ENCODE measurements around the gene COBL. TPM values are rescaled to one million over a fixed set of nuclear protein-coding genes. Genes with fewer than 3 reads are reported as not detected.

COBL gene
- total RNA-seq, 4 donors from 2014 or later = 50.2 to 156 (median 65.1) TPM

DNA sequence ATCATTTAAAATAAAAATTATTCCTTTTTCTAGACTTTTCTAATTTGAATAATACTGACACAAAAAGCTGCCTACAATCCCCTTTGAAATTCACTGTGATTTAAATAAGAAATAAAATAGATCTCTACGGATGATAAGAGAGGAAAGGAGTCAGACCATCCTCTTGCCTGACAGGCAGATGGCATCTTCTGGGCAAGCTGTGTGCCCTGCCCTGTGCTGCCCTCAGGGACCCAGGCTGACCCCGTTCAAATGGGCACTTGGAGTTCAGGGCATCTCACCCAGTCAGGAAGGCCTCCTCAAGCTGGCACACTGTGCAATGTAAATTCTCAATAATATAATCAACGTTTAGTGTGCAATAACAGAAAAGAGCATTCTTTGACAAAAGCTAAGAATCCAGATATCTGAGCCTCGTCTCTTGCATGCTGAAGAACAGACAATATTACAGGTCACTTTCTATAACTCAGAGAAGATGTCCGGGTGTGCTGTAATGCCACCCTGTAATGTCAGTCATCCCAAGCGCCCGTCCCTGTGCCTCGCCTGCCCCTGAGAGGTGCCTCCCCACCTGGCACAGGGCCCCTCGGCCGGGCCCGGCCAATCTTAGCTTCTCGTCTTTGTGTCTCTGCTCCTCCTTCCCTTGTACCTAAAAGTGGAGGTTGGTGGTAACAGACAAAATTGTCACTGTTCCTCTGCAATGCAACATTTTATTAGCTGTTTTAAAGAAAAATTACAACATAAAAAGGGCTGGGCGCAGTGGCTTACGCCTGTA, 263.3 kb downstream of the COBL start:
- 90% methylated on average over 14 of the region's 14 CpGs for WGBS
- TF ChIP-seq, protein P1, sequence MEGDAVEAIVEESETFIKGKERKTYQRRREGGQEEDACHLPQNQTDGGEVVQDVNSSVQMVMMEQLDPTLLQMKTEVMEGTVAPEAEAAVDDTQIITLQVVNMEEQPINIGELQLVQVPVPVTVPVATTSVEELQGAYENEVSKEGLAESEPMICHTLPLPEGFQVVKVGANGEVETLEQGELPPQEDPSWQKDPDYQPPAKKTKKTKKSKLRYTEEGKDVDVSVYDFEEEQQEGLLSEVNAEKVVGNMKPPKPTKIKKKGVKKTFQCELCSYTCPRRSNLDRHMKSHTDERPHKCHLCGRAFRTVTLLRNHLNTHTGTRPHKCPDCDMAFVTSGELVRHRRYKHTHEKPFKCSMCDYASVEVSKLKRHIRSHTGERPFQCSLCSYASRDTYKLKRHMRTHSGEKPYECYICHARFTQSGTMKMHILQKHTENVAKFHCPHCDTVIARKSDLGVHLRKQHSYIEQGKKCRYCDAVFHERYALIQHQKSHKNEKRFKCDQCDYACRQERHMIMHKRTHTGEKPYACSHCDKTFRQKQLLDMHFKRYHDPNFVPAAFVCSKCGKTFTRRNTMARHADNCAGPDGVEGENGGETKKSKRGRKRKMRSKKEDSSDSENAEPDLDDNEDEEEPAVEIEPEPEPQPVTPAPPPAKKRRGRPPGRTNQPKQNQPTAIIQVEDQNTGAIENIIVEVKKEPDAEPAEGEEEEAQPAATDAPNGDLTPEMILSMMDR (IDR thresholded peaks at IDR 0.05) = no peak
- no peak for TF ChIP-seq EP300 (IDR thresholded peaks at IDR 0.05)
- no peak for TF ChIP-seq POLR2AphosphoS5 (IDR thresholded peaks at IDR 0.05)
- no peak for TF ChIP-seq POLR2A (IDR thresholded peaks at IDR 0.05)
- H3K4me3 ChIP-seq = no peak overlapping the region
- no peaks in the 10 kb centered on the region for H3K36me3 ChIP-seq
- H3K27ac ChIP-seq = no peak overlapping the region
- no peak for DNase-seq (ENCODE audit: low spot score in 2 of 2)
- no peaks in the 10 kb centered on the region for H3K4me1 ChIP-seq
- H3K27me3 ChIP-seq = no peaks in the 10 kb centered on the region
- H3K9me3 ChIP-seq = no peaks in the 10 kb centered on the region

DNA sequence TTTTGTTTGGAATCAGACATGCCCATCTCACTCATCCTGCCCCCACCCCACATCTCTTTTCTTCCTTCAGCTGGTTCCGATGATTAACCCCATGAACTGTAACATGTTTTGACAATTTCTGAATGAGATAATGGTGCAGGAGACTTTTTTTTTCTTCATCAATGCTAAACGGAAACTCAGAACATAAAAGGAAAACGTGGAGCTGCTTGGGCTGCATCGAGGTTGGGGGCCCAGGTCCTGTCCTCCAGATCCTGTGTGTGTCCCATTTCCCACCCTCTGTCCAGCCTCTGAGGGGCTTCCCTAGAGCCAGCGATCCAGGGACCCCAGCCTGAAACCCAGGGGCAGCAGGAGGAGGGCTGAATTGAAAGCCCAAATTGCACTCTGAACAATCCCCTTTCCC, 270.1 kb downstream of the COBL start:
- no peak overlapping the region for H3K4me3 ChIP-seq
- DNase-seq (ENCODE audit: low spot score in 2 of 2) = no peak
- H3K27me3 ChIP-seq = no peaks in the 10 kb centered on the region
- no peaks in the 10 kb centered on the region for H3K36me3 ChIP-seq
- 46% methylated on average over 5 of the region's 5 CpGs for WGBS
- H3K9me3 ChIP-seq = no peaks in the 10 kb centered on the region
- no peak for TF ChIP-seq POLR2AphosphoS5 (IDR thresholded peaks at IDR 0.05)
- no peak for TF ChIP-seq POLR2A (IDR thresholded peaks at IDR 0.05)
- TF ChIP-seq EP300 (IDR thresholded peaks at IDR 0.05) = no peak
- TF ChIP-seq, protein P1 (IDR thresholded peaks at IDR 0.05) = no peak
- no peak overlapping the region for H3K27ac ChIP-seq
- H3K4me1 ChIP-seq = no peaks in the 10 kb centered on the region

DNA sequence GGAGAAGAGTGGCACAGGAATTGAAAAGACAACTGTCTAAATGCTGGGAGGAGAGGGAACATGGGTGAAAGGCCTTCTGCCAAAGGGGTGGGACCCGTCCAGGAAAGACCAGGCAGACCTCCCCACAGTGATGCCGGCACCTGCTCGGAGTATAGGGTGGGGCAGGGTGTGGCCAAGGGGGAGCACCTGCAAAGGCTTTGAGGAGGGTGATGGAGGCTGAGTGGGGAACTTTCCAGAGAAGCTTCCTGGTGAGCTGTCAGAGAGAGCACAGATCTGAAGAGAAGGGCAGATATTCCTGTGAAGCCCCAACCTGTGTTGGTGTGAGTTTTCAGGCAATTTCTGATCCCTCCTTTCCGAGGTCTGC, 270.5 kb downstream of the COBL start:
- no peak for DNase-seq (ENCODE audit: low spot score in 2 of 2)
- no peaks in the 10 kb centered on the region for H3K36me3 ChIP-seq
- no peak overlapping the region for H3K4me3 ChIP-seq
- WGBS = 71% methylated on average over 4 of the region's 4 CpGs
- no peaks in the 10 kb centered on the region for H3K9me3 ChIP-seq
- H3K4me1 ChIP-seq = no peaks in the 10 kb centered on the region
- no peaks in the 10 kb centered on the region for H3K27me3 ChIP-seq
- no peak overlapping the region for H3K27ac ChIP-seq
- TF ChIP-seq POLR2A (IDR thresholded peaks at IDR 0.05) (no peak), POLR2AphosphoS5 (IDR thresholded peaks at IDR 0.05) (no peak), EP300 (IDR thresholded peaks at IDR 0.05) (no peak)
- TF ChIP-seq, protein P1 (IDR thresholded peaks at IDR 0.05) = no peak

DNA sequence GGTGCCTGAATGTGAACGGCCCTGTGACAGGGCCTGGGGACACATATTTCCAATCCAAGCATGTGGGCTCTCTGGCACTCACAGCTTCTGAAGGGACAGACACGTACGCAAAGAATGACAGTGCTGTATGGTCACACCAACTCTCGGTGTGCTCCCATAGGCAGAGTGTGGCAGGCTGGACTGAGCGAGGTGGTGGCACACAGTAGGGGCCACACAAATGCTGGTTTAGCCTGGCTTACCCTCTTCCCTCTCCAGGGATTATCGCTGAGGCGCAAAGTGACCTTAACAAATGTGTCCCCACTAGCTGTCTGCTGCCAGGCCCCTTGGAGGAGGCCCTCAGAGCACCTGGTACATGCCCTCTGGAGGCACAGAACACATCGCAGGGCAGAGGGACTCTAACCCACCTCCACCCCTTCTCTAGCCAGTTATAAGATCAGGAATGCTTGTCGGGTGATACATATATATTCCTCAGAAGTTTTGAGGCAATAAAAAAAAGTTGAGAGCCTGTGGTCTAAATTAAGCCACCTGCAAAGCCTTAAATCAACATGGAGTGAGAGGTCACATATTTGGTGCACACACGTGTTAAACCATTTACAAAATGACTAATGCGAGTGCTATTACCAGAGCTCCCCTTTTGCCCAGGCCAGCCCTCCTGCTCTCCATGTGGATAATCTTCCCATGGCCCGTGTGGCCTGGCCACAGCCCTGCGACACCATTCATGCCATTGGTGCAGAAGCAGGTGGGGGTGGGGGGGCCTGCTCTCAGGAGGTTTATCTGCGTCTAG, 271.1 kb downstream of the COBL start:
- Histone ChIP-seq H3K27ac (no peak overlapping the region), H3K4me3 (no peak overlapping the region), H3K36me3 (no peaks in the 10 kb centered on the region), H3K27me3 (no peaks in the 10 kb centered on the region), H3K4me1 (no peaks in the 10 kb centered on the region), H3K9me3 (no peaks in the 10 kb centered on the region)
- no peak for DNase-seq (ENCODE audit: low spot score in 2 of 2)
- 86% methylated on average over 11 of the region's 14 CpGs for WGBS
- TF ChIP-seq EP300 (IDR thresholded peaks at IDR 0.05) (no peak), POLR2A (IDR thresholded peaks at IDR 0.05) (no peak), POLR2AphosphoS5 (IDR thresholded peaks at IDR 0.05) (no peak)
- TF ChIP-seq, protein P1 (IDR thresholded peaks at IDR 0.05) = no peak

DNA sequence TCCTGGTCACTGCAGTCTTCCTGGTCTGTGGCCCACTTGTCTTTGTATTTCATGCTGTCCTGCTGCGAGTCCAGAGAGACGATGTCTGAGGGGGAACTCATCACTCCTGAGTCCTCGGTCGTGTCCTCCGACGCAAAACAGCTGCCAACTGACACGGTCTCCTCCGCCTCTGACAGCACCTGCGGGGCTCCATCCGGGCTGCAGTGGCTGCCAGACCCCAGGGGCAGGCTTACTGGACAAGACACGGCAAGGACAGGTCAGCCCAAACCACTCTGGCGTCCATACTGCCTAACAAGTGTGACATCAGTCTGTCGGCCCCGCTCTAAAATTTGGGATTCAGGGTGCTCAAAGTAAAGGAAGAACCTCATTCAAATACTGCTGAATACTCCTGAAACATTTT, 273.1 kb downstream of the COBL start:
- H3K27me3 ChIP-seq = no peaks in the 10 kb centered on the region
- no peaks in the 10 kb centered on the region for H3K9me3 ChIP-seq
- DNase-seq (ENCODE audit: low spot score in 2 of 2) = no peak
- no peak overlapping the region for H3K4me3 ChIP-seq
- H3K4me1 ChIP-seq = no peaks in the 10 kb centered on the region
- H3K36me3 ChIP-seq = peaks cover 4% of the 10 kb centered on the region
- TF ChIP-seq EP300 (IDR thresholded peaks at IDR 0.05) (no peak), POLR2AphosphoS5 (IDR thresholded peaks at IDR 0.05) (no peak), POLR2A (IDR thresholded peaks at IDR 0.05) (no peak)
- TF ChIP-seq, protein P1 (IDR thresholded peaks at IDR 0.05) = no peak
- WGBS = 100% methylated on average over 6 of the region's 14 CpGs
- H3K27ac ChIP-seq = no peak overlapping the region

Data from suprapubic skin (tissue), 4 donors.